ENCODE results near the gene SOX21.
A peak's percentile ranks its signal among the peaks of the same experiment; 100 is the strongest.

SOX21 gene

GRCh38 chr13:94708031-94708859 is 4.1 kb downstream of the SOX21 start:
- DNase-seq = peak; percentile 94

- DNase-seq = peak; percentile 66
Measured at GRCh38 chr13:94707400-94708021, 4.8 kb downstream of the SOX21 start.

GRCh38 chr13:94706843-94707399 is 5.4 kb downstream of the SOX21 start:
- DNase-seq = peak; percentile 82

- peak; percentile 82 for DNase-seq
Measured at GRCh38 chr13:94706101-94706842, 6.1 kb downstream of the SOX21 start.

- DNase-seq = no peak
Measured at GRCh38 chr13:94705081-94706030, 7.0 kb downstream of the SOX21 start.

- no peak for DNase-seq
Measured at GRCh38 chr13:94704377-94705080, 7.8 kb downstream of the SOX21 start.

GRCh38 chr13:94703721-94704314 is 8.5 kb downstream of the SOX21 start:
- no peak for DNase-seq

- no peak for DNase-seq
Measured at GRCh38 chr13:94703271-94703670, 9.1 kb downstream of the SOX21 start.

GRCh38 chr13:94702181-94703041 is 9.9 kb downstream of the SOX21 start:
- no peak for DNase-seq

- no peak for DNase-seq
Measured at GRCh38 chr13:94701313-94702180, 10.8 kb downstream of the SOX21 start.

- no peak for DNase-seq
Measured at GRCh38 chr13:94700536-94700935, 11.8 kb downstream of the SOX21 start.

- DNase-seq = no peak
Measured at GRCh38 chr13:94700051-94700535, 12.3 kb downstream of the SOX21 start.

- no peak for DNase-seq
Measured at GRCh38 chr13:94696171-94696570, 16.2 kb downstream of the SOX21 start.

- DNase-seq = no peak
Measured at GRCh38 chr13:94692030-94692429, 20.3 kb downstream of the SOX21 start.

- no peak for DNase-seq
Measured at GRCh38 chr13:94683409-94683808, 28.9 kb downstream of the SOX21 start.

- no peak for DNase-seq
Measured at GRCh38 chr13:94682229-94682628, 30.1 kb downstream of the SOX21 start.

- DNase-seq = no peak
Measured at GRCh38 chr13:94679614-94680013, 32.7 kb downstream of the SOX21 start.

- DNase-seq = no peak
Measured at GRCh38 chr13:94678845-94679244, 33.5 kb downstream of the SOX21 start.

GRCh38 chr13:94677799-94678198 is 34.5 kb downstream of the SOX21 start:
- no peak for DNase-seq
